Vagina (tissue), 2 donors: Measurements from ENCODE around the gene EPB41L2.

Source experiments
- POLR2A ChIP-seq, 2 donors: fragments of 450-650 bp; IDR thresholded peaks; one replicate each; pipeline ENCODE4 v1.6.1; 2017; ENCODE audit warnings: antibody characterized with exemption in 2 of 2, mild to moderate bottlenecking in 2 of 2, moderate library complexity in 2 of 2
- POLR2AphosphoS5 ChIP-seq, 2 donors: sonication (generic); formaldehyde crosslinking; IDR thresholded peaks; one replicate each; pipeline ENCODE4 v1.9.0; 2017; ENCODE audit warnings: antibody characterized with exemption in 2 of 2, mild to moderate bottlenecking in 2 of 2, low read depth in 1 of 2; ENCODE audit not compliant: insufficient read depth in 1 of 2
- TF ChIP-seq, protein P1 (sequence below), 3 experiments: fragments of 450-650 bp in 2 of 3; fragments of 200-600 bp in 1 of 3; sonication (generic) in 1 of 3; IDR thresholded peaks; one replicate each; pipeline ENCODE4 v1.5.1; 2017 to 2019; ENCODE audit warnings: antibody characterized with exemption in 3 of 3, mild to moderate bottlenecking in 2 of 3, moderate library complexity in 2 of 3

DNA sequence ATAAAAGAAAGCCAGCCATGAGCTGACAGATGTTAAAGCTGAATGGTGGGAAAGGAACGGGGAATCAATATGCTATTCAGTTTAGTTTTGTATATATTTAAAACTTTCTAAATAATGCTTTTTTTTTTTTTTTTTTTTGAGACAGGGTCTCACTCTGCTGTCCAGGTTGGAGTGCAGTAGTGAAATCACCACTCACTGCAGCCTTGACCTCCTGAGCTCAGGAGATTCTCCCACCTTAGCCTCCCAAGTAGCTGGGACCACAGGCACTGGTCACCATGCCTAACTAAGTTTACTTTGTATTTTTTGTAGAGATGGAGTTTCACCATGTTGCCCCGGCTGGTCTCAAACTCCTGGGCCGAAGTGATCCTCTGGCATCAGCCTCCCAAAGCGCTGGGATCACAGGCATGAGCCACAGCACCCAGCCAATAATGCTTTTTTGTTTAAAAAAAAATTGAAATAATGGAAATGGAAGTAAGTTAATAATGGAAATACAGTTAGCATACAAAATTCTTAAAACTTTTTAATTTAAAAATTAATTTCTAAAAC, 19.1 kb downstream of the EPB41L2 start:
- TF ChIP-seq POLR2A (IDR thresholded peaks at IDR 0.05) (no peak), POLR2AphosphoS5 (IDR thresholded peaks at IDR 0.05; ENCODE audit: insufficient read depth in 1 of 2, low read depth in 1 of 2) (no peak)
- TF ChIP-seq, protein P1, sequence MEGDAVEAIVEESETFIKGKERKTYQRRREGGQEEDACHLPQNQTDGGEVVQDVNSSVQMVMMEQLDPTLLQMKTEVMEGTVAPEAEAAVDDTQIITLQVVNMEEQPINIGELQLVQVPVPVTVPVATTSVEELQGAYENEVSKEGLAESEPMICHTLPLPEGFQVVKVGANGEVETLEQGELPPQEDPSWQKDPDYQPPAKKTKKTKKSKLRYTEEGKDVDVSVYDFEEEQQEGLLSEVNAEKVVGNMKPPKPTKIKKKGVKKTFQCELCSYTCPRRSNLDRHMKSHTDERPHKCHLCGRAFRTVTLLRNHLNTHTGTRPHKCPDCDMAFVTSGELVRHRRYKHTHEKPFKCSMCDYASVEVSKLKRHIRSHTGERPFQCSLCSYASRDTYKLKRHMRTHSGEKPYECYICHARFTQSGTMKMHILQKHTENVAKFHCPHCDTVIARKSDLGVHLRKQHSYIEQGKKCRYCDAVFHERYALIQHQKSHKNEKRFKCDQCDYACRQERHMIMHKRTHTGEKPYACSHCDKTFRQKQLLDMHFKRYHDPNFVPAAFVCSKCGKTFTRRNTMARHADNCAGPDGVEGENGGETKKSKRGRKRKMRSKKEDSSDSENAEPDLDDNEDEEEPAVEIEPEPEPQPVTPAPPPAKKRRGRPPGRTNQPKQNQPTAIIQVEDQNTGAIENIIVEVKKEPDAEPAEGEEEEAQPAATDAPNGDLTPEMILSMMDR (IDR thresholded peaks at IDR 0.05), result no peak
